HepG2 (cell line): ENCODE results near the gene HNRNPUL1. TPM values are rescaled to one million over a fixed set of nuclear protein-coding genes. Genes with fewer than 3 reads are reported as not detected.

Source experiments
- HMGXB4 ChIP-seq, 2 experiments: sonication (generic) in 1 of 2; formaldehyde crosslinking in 1 of 2; IDR thresholded peaks; 2 replicates each; pipeline versions ENCODE4 v1.4.0 to v1.6.1; 2018 to 2020; ENCODE audit warnings: missing genetic modification reagents in 2 of 2, borderline replicate concordance in 1 of 2, low read depth in 1 of 2, mild to moderate bottlenecking in 1 of 2, missing biosample characterization in 1 of 2
- POLR2G ChIP-seq: fragments of 200-400 bp; formaldehyde crosslinking; IDR thresholded peaks from 2 replicates; pipeline ENCODE4 v1.6.1; 2018; ENCODE audit warnings: mild to moderate bottlenecking, low read depth, low read length, moderate library complexity
- PRDM10 ChIP-seq: sonication (generic); formaldehyde crosslinking; IDR thresholded peaks from 2 replicates; pipeline ENCODE4 v1.4.0; 2020; ENCODE audit warnings: low read depth, missing genetic modification reagents
- RAD21 ChIP-seq: fragments of 450-650 bp; formaldehyde crosslinking; IDR thresholded peaks from 2 replicates; pipeline ENCODE4 v1.5.0; 2020; ENCODE audit warnings: mild to moderate bottlenecking
- ZNF572 ChIP-seq: sonication (generic); formaldehyde crosslinking; IDR thresholded peaks from 2 replicates; pipeline ENCODE4 v1.5.1; 2020; ENCODE audit warnings: mild to moderate bottlenecking, missing genetic modification reagents
- ZNF674 ChIP-seq: sonication (generic); formaldehyde crosslinking; IDR thresholded peaks from 2 replicates; pipeline ENCODE4 v1.5.0; 2020; ENCODE audit warnings: low read depth, mild to moderate bottlenecking, missing genetic modification reagents
- ZNF710 ChIP-seq: sonication (generic); formaldehyde crosslinking; IDR thresholded peaks from 2 replicates; pipeline ENCODE4 v1.5.0; 2020; ENCODE audit warnings: mild to moderate bottlenecking, missing genetic modification reagents, borderline replicate concordance
- ZNF713 ChIP-seq: sonication (generic); formaldehyde crosslinking; IDR thresholded peaks from 2 replicates; pipeline ENCODE4 v1.4.0; 2020; ENCODE audit warnings: mild to moderate bottlenecking, missing genetic modification reagents
- ZNF792 ChIP-seq: IDR thresholded peaks from 2 replicates; pipeline ENCODE4 v1.6.1; 2016
- polyA plus RNA-seq, 8 experiments: library from polyadenylated mRNA; depleted of rRNA in 3 of 8; stranded (reverse) in 7 of 8; unstranded in 1 of 8; fragments of >200 nt; fragmentation: Illumina TruSeq in 4 of 8; extraction: Trizol in 4 of 8; gene quantifications; 2 replicates each; pipeline versions ENCODE4 v1.2.1 to v1.2.3, GENCODE V29; 2011 to 2016; ENCODE audit warnings: low read depth in 4 of 8, missing spikeins in 1 of 8, mixed read lengths in 1 of 8; ENCODE audit not compliant: insufficient read depth in 1 of 8
- total RNA-seq, 5 experiments: library from RNA; depleted of rRNA; stranded (reverse); fragments of >200 nt; fragmentation: Illumina TruSeq; extraction: Trizol; gene quantifications; 2 replicates each; pipeline ENCODE4 v1.2.3, GENCODE V29; 2016; ENCODE audit warnings: low read depth in 1 of 5
- TF ChIP-seq, protein P1 (sequence below): sonication (generic); formaldehyde crosslinking; IDR thresholded peaks from 2 replicates; pipeline ENCODE4 v1.4.0; 2020; ENCODE audit warnings: mild to moderate bottlenecking, missing genetic modification reagents, borderline replicate concordance
- TF ChIP-seq, protein P2 (sequence below): sonication (generic); formaldehyde crosslinking; IDR thresholded peaks from 2 replicates; pipeline ENCODE4 v1.8.1; 2023; ENCODE audit warnings: mild to moderate bottlenecking, inconsistent platforms, moderate library complexity, missing genetic modification reagents, borderline replicate concordance
- TF ChIP-seq, protein P3 (sequence below): sonication (generic); formaldehyde crosslinking; IDR thresholded peaks from 2 replicates; pipeline ENCODE4 v1.4.0; 2020; ENCODE audit warnings: missing genetic modification reagents

Gene HNRNPUL1
- total and polyA plus RNA-seq, 2 of the 13 experiments (the other 11 are each of a cell fraction or from before 2014, with no cell fraction given), result 30.9 to 81.7 TPM

- TF ChIP-seq, protein P1, sequence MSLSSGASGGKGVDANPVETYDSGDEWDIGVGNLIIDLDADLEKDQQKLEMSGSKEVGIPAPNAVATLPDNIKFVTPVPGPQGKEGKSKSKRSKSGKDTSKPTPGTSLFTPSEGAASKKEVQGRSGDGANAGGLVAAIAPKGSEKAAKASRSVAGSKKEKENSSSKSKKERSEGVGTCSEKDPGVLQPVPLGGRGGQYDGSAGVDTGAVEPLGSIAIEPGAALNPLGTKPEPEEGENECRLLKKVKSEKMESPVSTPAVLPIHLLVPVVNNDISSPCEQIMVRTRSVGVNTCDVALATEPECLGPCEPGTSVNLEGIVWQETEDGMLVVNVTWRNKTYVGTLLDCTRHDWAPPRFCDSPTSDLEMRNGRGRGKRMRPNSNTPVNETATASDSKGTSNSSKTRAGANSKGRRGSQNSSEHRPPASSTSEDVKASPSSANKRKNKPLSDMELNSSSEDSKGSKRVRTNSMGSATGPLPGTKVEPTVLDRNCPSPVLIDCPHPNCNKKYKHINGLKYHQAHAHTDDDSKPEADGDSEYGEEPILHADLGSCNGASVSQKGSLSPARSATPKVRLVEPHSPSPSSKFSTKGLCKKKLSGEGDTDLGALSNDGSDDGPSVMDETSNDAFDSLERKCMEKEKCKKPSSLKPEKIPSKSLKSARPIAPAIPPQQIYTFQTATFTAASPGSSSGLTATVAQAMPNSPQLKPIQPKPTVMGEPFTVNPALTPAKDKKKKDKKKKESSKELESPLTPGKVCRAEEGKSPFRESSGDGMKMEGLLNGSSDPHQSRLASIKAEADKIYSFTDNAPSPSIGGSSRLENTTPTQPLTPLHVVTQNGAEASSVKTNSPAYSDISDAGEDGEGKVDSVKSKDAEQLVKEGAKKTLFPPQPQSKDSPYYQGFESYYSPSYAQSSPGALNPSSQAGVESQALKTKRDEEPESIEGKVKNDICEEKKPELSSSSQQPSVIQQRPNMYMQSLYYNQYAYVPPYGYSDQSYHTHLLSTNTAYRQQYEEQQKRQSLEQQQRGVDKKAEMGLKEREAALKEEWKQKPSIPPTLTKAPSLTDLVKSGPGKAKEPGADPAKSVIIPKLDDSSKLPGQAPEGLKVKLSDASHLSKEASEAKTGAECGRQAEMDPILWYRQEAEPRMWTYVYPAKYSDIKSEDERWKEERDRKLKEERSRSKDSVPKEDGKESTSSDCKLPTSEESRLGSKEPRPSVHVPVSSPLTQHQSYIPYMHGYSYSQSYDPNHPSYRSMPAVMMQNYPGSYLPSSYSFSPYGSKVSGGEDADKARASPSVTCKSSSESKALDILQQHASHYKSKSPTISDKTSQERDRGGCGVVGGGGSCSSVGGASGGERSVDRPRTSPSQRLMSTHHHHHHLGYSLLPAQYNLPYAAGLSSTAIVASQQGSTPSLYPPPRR (CRISPR knock-in tag), result peak; percentile 38; the same call in 1 of the 2 replicates
- TF ChIP-seq ZNF674 (CRISPR knock-in tag), result no peak
- TF ChIP-seq ZNF710 (CRISPR knock-in tag), result 0 out of 2 replicates have a peak, but pooled peaks have one; percentile 24
- peak in 1 of 2 experiments; percentile 23; a peak in 1 of 4 replicates for TF ChIP-seq HMGXB4 (CRISPR knock-in tag; IDR thresholded peaks at IDR 0.05; ENCODE audit: borderline replicate concordance in 1 of 2, low read depth in 1 of 2)
- TF ChIP-seq ZNF792, result no peak
- 0 out of 2 replicates have a peak, but pooled peaks have one; percentile 4 for TF ChIP-seq PRDM10 (CRISPR knock-in tag)
- no peak for TF ChIP-seq ZNF572
- TF ChIP-seq ZNF713 (CRISPR knock-in tag), result no peak
- TF ChIP-seq RAD21 (CRISPR knock-in tag), result no peak
- TF ChIP-seq, protein P2, sequence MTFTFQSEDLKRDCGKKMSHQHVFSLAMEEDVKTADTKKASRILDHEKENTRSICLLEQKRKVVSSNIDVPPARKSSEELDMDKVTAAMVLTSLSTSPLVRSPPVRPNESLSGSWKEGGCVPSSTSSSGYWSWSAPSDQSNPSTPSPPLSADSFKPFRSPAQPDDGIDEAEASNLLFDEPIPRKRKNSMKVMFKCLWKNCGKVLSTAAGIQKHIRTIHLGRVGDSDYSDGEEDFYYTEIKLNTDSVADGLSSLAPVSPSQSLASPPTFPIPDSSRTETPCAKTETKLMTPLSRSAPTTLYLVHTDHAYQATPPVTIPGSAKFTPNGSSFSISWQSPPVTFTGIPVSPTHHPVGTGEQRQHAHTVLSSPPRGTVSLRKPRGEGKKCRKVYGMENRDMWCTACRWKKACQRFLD (CRISPR knock-in tag), result no peak
- TF ChIP-seq, protein P3, sequence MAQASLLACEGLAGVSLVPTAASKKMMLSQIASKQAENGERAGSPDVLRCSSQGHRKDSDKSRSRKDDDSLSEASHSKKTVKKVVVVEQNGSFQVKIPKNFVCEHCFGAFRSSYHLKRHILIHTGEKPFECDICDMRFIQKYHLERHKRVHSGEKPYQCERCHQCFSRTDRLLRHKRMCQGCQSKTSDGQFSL (CRISPR knock-in tag), result peak; percentile 28; the same call in 1 of the 2 replicates
- TF ChIP-seq POLR2G, result no peak
Observed at GRCh38 chr19:41351339-41352245, 87.4 kb downstream of the HNRNPUL1 start (continued).
